OCI-M2 (cell line): Measurements from ENCODE around the gene UBC.
"Not testable (repeated sequence)": the region's sequence is repeated elsewhere in the genome, so short reads cannot be mapped to it uniquely, and the experiment has no call there.

ENCODE experiments used
- DNase-seq: peaks from one replicate; lab custom pipeline; 2025; ENCODE audit not compliant: unreplicated experiment; lab: John Stamatoyannopoulos, UW

Gene UBC

GRCh38 chr12:124931528-124931927 lies 17.1 kb upstream of the UBC start:
- not testable (repeated sequence) for DNase-seq

GRCh38 chr12:124930586-124930985 lies 16.1 kb upstream of the UBC start:
- DNase-seq, result no peak

- DNase-seq, result no peak
Observed at GRCh38 chr12:124929649-124930419, 15.4 kb upstream of the UBC start.

- DNase-seq, result no peak
Observed at GRCh38 chr12:124928912-124929530, 14.6 kb upstream of the UBC start.

DNA sequence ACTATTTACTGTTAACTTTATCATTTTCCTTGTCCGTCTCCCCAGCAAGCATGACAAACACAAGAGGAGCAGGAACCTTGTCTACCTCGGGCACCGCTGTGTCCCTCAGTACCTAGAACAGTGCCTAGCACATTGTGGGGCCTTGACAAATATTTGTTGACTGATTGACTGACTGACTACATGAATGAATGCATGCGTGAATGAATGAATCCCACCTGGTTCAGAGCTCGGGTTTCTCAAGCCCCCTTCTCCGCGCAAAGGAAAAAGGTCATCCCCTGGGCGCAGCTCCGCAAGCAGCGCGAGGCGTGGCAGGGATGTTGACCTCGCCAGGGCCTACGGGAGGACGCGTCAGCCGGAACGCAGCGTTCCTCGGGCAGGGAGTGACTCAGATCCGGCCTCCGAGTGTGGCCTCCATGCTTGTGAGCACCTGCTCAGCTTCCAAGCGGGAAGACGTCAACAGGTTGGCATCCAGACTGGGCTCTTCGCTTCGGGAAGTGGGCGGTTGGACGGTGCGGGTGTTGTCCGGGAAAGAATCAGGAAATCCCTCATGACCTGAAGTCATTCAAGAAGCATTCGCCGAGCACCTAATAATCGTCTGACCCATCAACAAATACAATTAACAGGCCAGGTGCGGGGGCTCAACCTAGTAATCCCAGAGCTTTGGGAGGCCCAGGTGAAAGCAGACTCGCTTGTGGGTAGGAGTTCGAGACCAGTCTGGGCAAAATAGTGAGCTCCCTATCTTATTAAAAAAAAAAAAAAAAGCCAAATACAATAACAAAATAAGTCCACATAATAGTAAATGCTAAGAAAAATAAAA lies 13.9 kb upstream of the UBC start:
- no peak for DNase-seq

- no peak for DNase-seq
Observed at GRCh38 chr12:124927201-124928094, 13.0 kb upstream of the UBC start.

DNA sequence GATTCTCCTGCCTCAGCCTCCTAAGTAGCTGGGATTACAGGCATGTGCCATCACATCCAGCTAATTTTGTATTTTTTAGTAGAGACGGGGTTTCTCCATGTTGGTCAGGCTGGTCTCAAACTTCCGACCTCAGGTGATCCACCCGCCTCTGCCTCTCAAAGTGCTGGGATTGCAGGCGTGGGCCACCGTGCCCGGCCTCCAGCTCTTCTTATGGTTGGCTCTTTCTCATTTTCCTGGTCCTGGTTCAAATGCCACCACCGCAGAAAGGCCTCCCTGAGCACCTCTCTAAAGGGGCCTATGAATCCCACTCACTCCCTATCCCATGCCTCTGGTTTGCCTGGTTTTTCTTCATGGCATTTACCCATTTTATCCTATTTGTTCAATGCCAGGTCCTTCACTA lies 11.3 kb upstream of the UBC start:
- DNase-seq, result not testable (repeated sequence)

DNA sequence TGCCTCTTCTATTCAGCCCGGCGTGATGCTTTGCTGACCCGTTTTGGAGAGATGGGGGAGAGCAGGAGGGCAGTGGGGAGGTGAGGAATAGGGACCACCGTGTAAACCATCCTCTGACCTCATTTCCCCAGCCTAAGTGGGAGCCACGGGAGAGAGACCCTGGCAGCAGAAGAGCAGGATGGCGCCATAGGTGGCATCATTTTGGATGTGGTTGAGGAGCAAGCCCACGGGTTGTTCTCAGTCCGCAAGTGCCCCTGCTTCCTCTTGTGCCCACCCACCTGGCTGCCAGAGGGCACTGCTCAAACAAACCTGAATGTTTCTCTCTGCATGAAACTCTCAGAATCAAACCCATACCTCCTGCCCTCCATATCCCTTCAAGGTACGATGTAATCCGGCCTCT lies 10.7 kb upstream of the UBC start:
- no peak for DNase-seq

DNA sequence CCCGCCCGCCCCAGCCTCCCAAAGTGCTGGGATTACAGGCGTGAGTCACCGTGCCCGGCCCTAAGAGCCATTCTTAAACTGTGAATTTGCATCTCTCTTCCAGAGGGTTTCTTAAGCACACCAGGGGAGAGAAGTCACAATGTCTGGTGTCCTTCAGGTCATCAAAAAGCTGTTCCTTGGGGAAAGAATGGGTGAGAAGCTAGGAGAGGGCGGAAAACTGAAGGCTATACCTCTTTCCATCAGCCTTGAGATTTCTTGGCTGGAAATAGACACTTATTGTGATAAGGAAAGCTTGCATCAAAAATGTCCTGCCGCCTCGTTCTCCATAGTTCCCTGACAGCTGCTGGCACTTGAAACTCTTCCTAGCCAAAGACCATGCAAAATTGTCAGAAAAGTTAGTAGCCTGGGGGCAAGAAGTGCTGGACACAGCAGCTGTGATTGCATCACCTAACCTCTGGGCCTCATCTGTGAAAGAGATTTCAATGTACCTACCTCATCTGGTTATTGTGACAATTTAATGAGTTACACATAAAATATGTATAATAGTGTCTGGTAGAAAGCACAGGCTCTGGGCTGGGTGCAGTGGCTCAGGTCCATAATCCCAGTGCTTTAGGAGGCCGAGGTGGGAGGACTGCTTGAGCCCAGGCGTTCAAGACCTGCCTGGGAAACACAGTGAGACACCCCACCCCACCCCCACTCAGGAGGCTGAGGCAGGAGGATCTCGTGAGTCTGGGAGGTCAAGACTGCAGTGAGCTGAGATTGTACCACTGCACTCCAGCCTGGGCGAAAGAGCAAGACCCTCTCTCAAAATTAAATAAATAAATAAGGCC lies 9.7 kb upstream of the UBC start:
- DNase-seq, result no peak

GRCh38 chr12:124921200-124922031 lies 7.0 kb upstream of the UBC start:
- no peak for DNase-seq

- DNase-seq, result no peak
Observed at GRCh38 chr12:124920353-124920935, 6.0 kb upstream of the UBC start.

- no peak for DNase-seq
Observed at GRCh38 chr12:124919521-124920352, 5.3 kb upstream of the UBC start.

DNA sequence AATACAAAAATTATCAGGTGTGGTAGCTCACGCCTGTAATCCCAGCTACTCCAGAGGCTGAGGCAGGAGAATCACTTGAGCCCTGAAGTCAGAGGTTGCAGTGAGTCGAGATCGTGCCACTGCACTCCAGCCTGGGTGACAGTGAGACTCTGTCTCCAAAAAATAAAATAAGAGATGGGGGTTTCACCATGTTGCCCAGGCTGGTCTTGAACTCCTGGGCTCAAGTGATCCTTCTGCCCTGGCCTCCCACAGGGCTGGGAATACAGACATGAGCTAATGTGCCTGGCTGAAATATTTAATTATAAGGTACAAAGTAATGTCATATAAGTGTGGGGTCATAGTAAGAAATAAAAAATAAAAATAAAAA lies 4.2 kb upstream of the UBC start:
- DNase-seq, result not testable (repeated sequence)

GRCh38 chr12:124917841-124918621 lies 3.6 kb upstream of the UBC start:
- DNase-seq, result no peak

DNA sequence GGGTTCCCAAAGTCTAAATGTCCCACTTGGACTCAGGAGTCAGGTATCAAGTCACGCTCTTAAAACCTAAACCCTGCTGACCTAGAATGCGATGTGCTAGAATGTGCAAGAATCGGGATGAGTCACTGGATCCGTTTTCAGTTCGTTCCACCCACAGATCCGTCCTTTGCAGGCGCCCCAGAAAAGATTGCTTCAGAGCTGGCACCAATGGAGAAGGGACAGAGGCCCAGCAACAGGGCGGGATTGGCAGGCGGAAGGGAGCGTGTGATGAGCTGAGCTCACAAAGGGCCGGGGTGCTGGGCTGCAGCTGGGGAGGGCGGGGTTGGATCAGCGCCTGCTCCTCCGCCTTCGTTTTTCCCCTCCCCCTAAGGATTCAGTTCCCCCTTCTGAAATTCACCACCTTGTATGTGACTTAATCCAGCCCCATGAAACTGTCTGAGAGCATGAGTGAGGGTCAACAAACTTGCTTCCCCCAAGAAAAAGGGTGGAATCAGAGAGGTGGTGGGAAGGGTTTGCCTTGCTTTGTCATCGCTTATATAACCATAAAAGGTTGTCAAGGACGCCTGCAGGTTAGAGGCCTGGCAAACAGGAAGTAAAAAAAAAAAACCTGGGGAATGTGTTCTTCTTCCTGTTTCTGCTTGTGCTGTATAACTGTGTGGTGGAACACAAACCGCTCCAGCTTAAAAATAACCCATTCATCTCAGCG lies 2.8 kb upstream of the UBC start:
- DNase-seq, result no peak

GRCh38 chr12:124916374-124917134 lies 2.1 kb upstream of the UBC start:
- DNase-seq, result no peak
